K562 (cell line): ENCODE results near the gene GTPBP6. TPM values are rescaled to one million over a fixed set of nuclear protein-coding genes. Genes with fewer than 3 reads are reported as not detected.

Source experiments
- ATAC-seq: fragments of 200-7000 bp; cut with Tn5 transposase; 3 replicates; pipeline ENCODE4 v1.9.1; 2020; ENCODE audit warnings: moderate library complexity
- BruUV-seq: library from RNA; stranded (reverse); fragments of 400-500 nt; replicated peaks from 2 replicates; lab custom pipeline; 2021; lab: Mats Ljungman, UMichigan
- CTCF ChIA-PET: fragments of 300-600 bp; formaldehyde crosslinking; extraction: SDS; loops from one replicate; lab custom pipeline; 2021; ENCODE audit warnings: low intra/inter-chr PET ratio; lab: Yijun Ruan, JAX
- POLR2A ChIA-PET: fragments of 300-600, 350-650 bp; sonication (Branson Sonifier 250); formaldehyde crosslinking; extraction: SDS; loops from one replicate; lab custom pipeline; 2021; ENCODE audit warnings: antibody characterized with exemption, inconsistent platforms; lab: Yijun Ruan, JAX
- DNase-seq, 4 experiments: peaks; one replicate each; pipeline versions ENCODE4 v3.0.0 to v3.0.0-alpha.2; 2011 to 2018; ENCODE audit warnings: low spot score in 3 of 4, mixed read lengths in 3 of 4; ENCODE audit errors: extremely low read depth in 1 of 4
- FAIRE-seq: peaks from 2 replicates; lab custom pipeline; 2011; peaks lifted over from hg19 to GRCh38; lab: Jason Lieb, UNC
- H2AFZ ChIP-seq: 2 replicates; pipeline ENCODE4 v1.6.0; 2011; ENCODE audit warnings: low read depth, low read length, control low read depth, inconsistent platforms
- H3K27ac ChIP-seq: fragments of 200-600 bp; 3 replicates; pipeline ENCODE4 v1.8.0; 2011; ENCODE audit warnings: low read depth, mild to moderate bottlenecking, control low read depth, inconsistent platforms, low read length, moderate library complexity, mixed read lengths; ENCODE audit errors: extremely low read depth
- H3K27me3 ChIP-seq, 2 experiments: fragments of 300-600 bp in 1 of 2; 2 replicates in 1 of 2; 3 replicates in 1 of 2; pipeline versions ENCODE4 v1.6.0 to v1.8.0; 2011; ENCODE audit warnings: inconsistent platforms in 2 of 2, low read length in 2 of 2, mild to moderate bottlenecking in 1 of 2, mixed read lengths in 1 of 2, moderate library complexity in 1 of 2; ENCODE audit not compliant: control insufficient read depth in 2 of 2, insufficient read depth in 2 of 2
- H3K36me3 ChIP-seq: fragments of 300-600 bp; 3 replicates; pipeline ENCODE4 v1.8.0; 2011; ENCODE audit warnings: mild to moderate bottlenecking, low read length, inconsistent platforms; ENCODE audit not compliant: control insufficient read depth, insufficient read depth
- H3K4me1 ChIP-seq, 2 experiments: fragments of 200-600 bp in 1 of 2; replicated peaks in 1 of 2; 2 replicates in 1 of 2; 3 replicates in 1 of 2; pipeline versions ENCODE4 v1.5.1 to v1.8.0; 2011; ENCODE audit warnings: inconsistent platforms in 2 of 2, low read length in 2 of 2, mild to moderate bottlenecking in 1 of 2, mixed read lengths in 1 of 2, moderate library complexity in 1 of 2; ENCODE audit not compliant: control insufficient read depth in 2 of 2, insufficient read depth in 2 of 2
- H3K4me2 ChIP-seq: 2 replicates; pipeline ENCODE4 v1.6.1; 2011; ENCODE audit warnings: low read length, control low read depth, inconsistent platforms, mixed read lengths; ENCODE audit not compliant: insufficient read depth
- H3K4me3 ChIP-seq: fragments of 200-600 bp; sonication (generic), shearing (Covaris generic); 2 replicates; pipeline ENCODE4 v1.5.1; 2016; ENCODE audit warnings: control low read depth, inconsistent platforms
- H3K79me2 ChIP-seq: fragments of 200-600 bp; 3 replicates; pipeline ENCODE4 v1.8.0; 2011; ENCODE audit warnings: low read length, inconsistent platforms; ENCODE audit not compliant: control insufficient read depth, insufficient read depth
- H3K9ac ChIP-seq, 2 experiments: 2 replicates each; pipeline versions ENCODE4 v1.6.0 to v1.6.1; 2011; ENCODE audit warnings: low read depth in 2 of 2, low read length in 2 of 2, control low read depth in 1 of 2, inconsistent platforms in 1 of 2, mild to moderate bottlenecking in 1 of 2, mixed read lengths in 1 of 2; ENCODE audit not compliant: insufficient read depth in 1 of 2
- H3K9me1 ChIP-seq: one replicate; pipeline ENCODE4 v1.6.0; 2011; ENCODE audit warnings: inconsistent platforms, mild to moderate bottlenecking, low read length, moderate library complexity; ENCODE audit not compliant: control insufficient read depth, insufficient read depth
- H3K9me3 ChIP-seq: replicated peaks from 2 replicates; pipeline ENCODE4 v1.5.1; 2011; ENCODE audit warnings: low read depth, low read length, inconsistent platforms; ENCODE audit not compliant: control insufficient read depth, insufficient read depth
- H4K20me1 ChIP-seq: replicated peaks from 2 replicates; pipeline ENCODE4 v1.6.1; 2011; ENCODE audit warnings: low read length, inconsistent platforms, mixed read lengths; ENCODE audit not compliant: control insufficient read depth, insufficient read depth
- CCAR2 ChIP-seq: fragments of 200-400 bp; formaldehyde crosslinking; IDR thresholded peaks from 2 replicates; pipeline ENCODE4 v1.6.1; 2017; ENCODE audit warnings: mild to moderate bottlenecking, low read depth, low read length
- EP400 ChIP-seq: fragments of 450-650 bp; IDR thresholded peaks from 2 replicates; pipeline ENCODE4 v1.6.1; 2017; ENCODE audit warnings: antibody characterized with exemption, mild to moderate bottlenecking, moderate library complexity
- FOSL1 ChIP-seq: fragments of 200-800 bp; sonication (Bioruptor generic); conservative IDR thresholded peaks from 2 replicates; pipeline ENCODE4 v1.6.1; 2016; ENCODE audit warnings: missing genetic modification characterization, missing compliant biosample characterization
- HDAC2 ChIP-seq: fragments of 450-650 bp; IDR thresholded peaks from 2 replicates; pipeline ENCODE4 v1.6.1; 2016; ENCODE audit warnings: mild to moderate bottlenecking
- JUND ChIP-seq, 2 experiments: IDR thresholded peaks; 2 replicates in 1 of 2; 3 replicates in 1 of 2; pipeline ENCODE4 v1.6.1; 2011; ENCODE audit warnings: borderline replicate concordance in 2 of 2, low read depth in 2 of 2, low read length in 2 of 2, improper control_type of control experiment in 1 of 2, missing biosample characterization in 1 of 2, missing genetic modification characterization in 1 of 2, missing genetic modification reagents in 1 of 2
- LCOR ChIP-seq: sonication (generic); formaldehyde crosslinking; IDR thresholded peaks from 2 replicates; pipeline ENCODE4 v1.8.0; 2022; ENCODE audit warnings: mild to moderate bottlenecking, missing genetic modification reagents
- NR2C1 ChIP-seq, 2 experiments: fragments of 450-650 bp; IDR thresholded peaks; 2 replicates each; pipeline ENCODE4 v1.6.1; 2017; ENCODE audit warnings: mild to moderate bottlenecking in 2 of 2, antibody characterized with exemption in 1 of 2, inconsistent platforms in 1 of 2, missing compliant biosample characterization in 1 of 2, missing genetic modification characterization in 1 of 2
- NR4A1 ChIP-seq, 2 experiments: fragments of 250-450 bp in 1 of 2; fragments of 450-650 bp in 1 of 2; sonication (Bioruptor Pico) in 1 of 2; IDR thresholded peaks; 2 replicates each; pipeline versions ENCODE4 v1.4.0 to v1.6.1; 2016 to 2020; ENCODE audit warnings: mild to moderate bottlenecking in 2 of 2, missing compliant biosample characterization in 1 of 2, missing genetic modification characterization in 1 of 2, moderate library complexity in 1 of 2
- ZNF347 ChIP-seq: fragments of 450-650 bp; formaldehyde crosslinking; IDR thresholded peaks from 2 replicates; pipeline ENCODE4 v1.4.0; 2020; ENCODE audit warnings: low read depth, mild to moderate bottlenecking, moderate library complexity
- WGBS: fragments of 100-300 bp; shearing (Covaris generic); methylation state at CpG from one replicate; pipeline ENCODE4 v1.1.6; 2016; ENCODE audit warnings: low coverage, mixed read lengths; ENCODE audit not compliant: insufficient coverage; ENCODE audit errors: missing lambda C conversion rate; 5-methylcytosine and 5-hydroxymethylcytosine counted together
- in situ Hi-C: fragments of 300-500 bp; cut with MboI; formaldehyde crosslinking; loops from 4 replicates; pipeline ENCODE4 v1.15.0; 2018; ENCODE audit warnings: inconsistent platforms, mixed read lengths
- intact Hi-C: fragments of 100-400 bp; cut with micrococcal nuclease; formaldehyde crosslinking; loops from 2 replicates; pipeline ENCODE4 v1.14.2; 2022
- polyA plus RNA-seq, 8 experiments: library from polyadenylated mRNA; depleted of rRNA in 4 of 8; stranded (reverse) in 5 of 8; unstranded in 3 of 8; fragments of >200 nt; fragmentation: Nextera tagmentation in 2 of 8; fragmentation: Illumina TruSeq in 1 of 8; extraction: Ambion mirVana in 2 of 8; extraction: Trizol in 1 of 8; gene quantifications; 2 replicates each; pipeline versions ENCODE4 v1.2.1 to v1.2.3, GENCODE V29; 2011 to 2014; ENCODE audit warnings: inconsistent platforms in 1 of 8, missing spikeins in 1 of 8
- total RNA-seq, 7 experiments: library from RNA; depleted of rRNA in 6 of 7; stranded (reverse); fragments of >200 nt in 6 of 7; fragmentation: Illumina TruSeq in 2 of 7; extraction: Trizol in 2 of 7; gene quantifications; 2 replicates each; pipeline versions ENCODE4 v1.2.1 to v1.2.3, GENCODE V29; 2011 to 2021; ENCODE audit warnings: low replicate concordance in 1 of 7
- TF ChIP-seq, protein P1 (sequence below): fragments of 450-650 bp; formaldehyde crosslinking; IDR thresholded peaks from 2 replicates; pipeline ENCODE4 v1.4.0; 2020; ENCODE audit warnings: mild to moderate bottlenecking, moderate library complexity
- TF ChIP-seq, protein P2 (sequence below): fragments of 250-450 bp; sonication (Bioruptor Pico); IDR thresholded peaks from 2 replicates; pipeline ENCODE4 v1.5.1; 2021; ENCODE audit warnings: mild to moderate bottlenecking
- TF ChIP-seq, protein P3 (sequence below), 2 experiments: IDR thresholded peaks; 2 replicates each; pipeline ENCODE4 v1.6.1; 2012; ENCODE audit warnings: improper control_type of control experiment in 2 of 2, low read depth in 2 of 2, low read length in 2 of 2, borderline replicate concordance in 1 of 2
- TF ChIP-seq, protein P4 (sequence below): fragments of 250-450 bp; sonication (Bioruptor Pico); IDR thresholded peaks from 2 replicates; pipeline ENCODE4 v1.5.0; 2020; ENCODE audit warnings: mild to moderate bottlenecking

GTPBP6 gene
- total and polyA plus RNA-seq, 9 of the 15 experiments (the other 6 are each of a cell fraction or from before 2014, with no cell fraction given), result 0.24 to 35.2 (median 8.0) TPM

DNA sequence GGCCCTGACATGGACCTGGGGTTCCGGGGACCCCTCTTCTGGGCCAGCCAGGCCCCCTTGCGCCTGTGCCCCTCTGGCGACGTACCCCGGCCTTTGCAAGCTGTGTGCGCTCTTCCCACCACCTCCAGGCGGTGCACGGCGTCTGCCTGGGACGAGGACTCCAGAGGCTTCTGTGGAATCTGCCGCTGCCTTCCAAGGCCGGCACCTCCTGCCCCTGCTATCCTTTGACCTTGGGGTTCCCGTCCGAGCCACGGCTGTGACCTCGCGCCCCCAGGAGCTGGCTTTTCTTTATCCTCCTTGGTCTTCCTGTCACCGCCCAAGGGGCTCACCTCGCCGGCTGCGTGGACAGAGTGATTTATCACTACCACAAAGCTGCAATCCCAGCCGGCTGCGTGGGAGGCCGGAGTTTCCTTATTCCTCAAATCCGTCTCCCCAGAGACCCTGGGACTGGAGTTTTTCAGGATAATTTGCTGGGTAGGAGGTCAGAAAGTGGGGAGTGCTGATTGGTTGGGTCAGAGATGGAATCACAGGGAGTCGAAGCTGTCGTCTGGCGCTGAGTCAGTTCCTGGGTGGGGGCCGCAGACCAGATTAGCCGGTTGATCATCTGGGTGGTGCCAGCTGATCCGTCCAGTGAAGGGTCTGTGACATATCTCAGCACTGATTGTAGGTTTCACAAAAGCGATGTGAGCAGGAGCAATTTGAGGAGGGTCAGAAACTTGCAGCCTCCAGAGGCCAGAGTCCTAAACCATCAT, 57.3 kb downstream of the GTPBP6 start:
- Histone ChIP-seq H4K20me1 (0 out of 2 replicates have a peak, but pooled peaks cover 5% of the 10 kb centered on the region), H3K9me1 (no peaks in the 10 kb centered on the region), H3K79me2 (no peaks in the 10 kb centered on the region), H3K9ac (peak overlapping the region in 1 of 2 experiments; percentile 52; a peak in 2 of 4 replicates), H3K27me3 (no peaks in the 10 kb centered on the region), H3K27ac (no peak overlapping the region), H3K4me3 (no peak overlapping the region), H3K9me3 (no peaks in the 10 kb centered on the region), H2AFZ (no peak overlapping the region), H3K4me2 (no peak overlapping the region), H3K4me1 (peaks cover 9 to 20% of the 10 kb centered on the region in 2 experiments), H3K36me3 (no peaks in the 10 kb centered on the region)
- DNase-seq (peak in 2 of 4 experiments; percentile 14 to 28), FAIRE-seq (no peak), ATAC-seq (peak; percentile 68)
- ChIA-PET POLR2A (no interaction called here), CTCF (no interaction called here)
- in situ Hi-C loops (no loop called here), intact Hi-C loops (no loop called here)
- 1% methylated on average over 16 of the region's 32 CpGs for WGBS
- no TSS peak for BruUV-seq
- no peak for TF ChIP-seq LCOR (CRISPR knock-in tag)
- TF ChIP-seq HDAC2, result 0 out of 2 replicates have a peak, but pooled peaks have one; percentile 34
- peak; percentile 50 for TF ChIP-seq FOSL1 (tag)
- TF ChIP-seq EP400, result no peak
- TF ChIP-seq NR2C1 (IDR thresholded peaks at IDR 0.05), result no peak
- peak; percentile 53 for TF ChIP-seq NR2C1 (tag; IDR thresholded peaks at IDR 0.05)
- TF ChIP-seq ZNF347 (CRISPR knock-in tag), result no peak
- no peak for TF ChIP-seq NR4A1 (CRISPR knock-in tag; IDR thresholded peaks at IDR 0.05)
- TF ChIP-seq NR4A1 (tag; IDR thresholded peaks at IDR 0.05), result no peak
- TF ChIP-seq, protein P1, sequence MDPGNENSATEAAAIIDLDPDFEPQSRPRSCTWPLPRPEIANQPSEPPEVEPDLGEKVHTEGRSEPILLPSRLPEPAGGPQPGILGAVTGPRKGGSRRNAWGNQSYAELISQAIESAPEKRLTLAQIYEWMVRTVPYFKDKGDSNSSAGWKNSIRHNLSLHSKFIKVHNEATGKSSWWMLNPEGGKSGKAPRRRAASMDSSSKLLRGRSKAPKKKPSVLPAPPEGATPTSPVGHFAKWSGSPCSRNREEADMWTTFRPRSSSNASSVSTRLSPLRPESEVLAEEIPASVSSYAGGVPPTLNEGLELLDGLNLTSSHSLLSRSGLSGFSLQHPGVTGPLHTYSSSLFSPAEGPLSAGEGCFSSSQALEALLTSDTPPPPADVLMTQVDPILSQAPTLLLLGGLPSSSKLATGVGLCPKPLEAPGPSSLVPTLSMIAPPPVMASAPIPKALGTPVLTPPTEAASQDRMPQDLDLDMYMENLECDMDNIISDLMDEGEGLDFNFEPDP (CRISPR knock-in tag), result no peak
- TF ChIP-seq, protein P2, sequence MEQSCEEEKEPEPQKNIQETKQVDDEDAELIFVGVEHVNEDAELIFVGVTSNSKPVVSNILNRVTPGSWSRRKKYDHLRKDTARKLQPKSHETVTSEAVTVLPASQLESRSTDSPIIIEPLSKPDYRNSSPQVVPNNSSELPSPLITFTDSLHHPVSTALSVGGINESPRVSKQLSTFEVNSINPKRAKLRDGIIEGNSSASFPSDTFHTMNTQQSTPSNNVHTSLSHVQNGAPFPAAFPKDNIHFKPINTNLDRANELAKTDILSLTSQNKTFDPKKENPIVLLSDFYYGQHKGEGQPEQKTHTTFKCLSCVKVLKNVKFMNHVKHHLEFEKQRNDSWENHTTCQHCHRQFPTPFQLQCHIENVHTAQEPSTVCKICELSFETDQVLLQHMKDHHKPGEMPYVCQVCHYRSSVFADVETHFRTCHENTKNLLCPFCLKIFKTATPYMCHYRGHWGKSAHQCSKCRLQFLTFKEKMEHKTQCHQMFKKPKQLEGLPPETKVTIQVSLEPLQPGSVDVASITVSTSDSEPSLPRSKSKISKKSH (CRISPR knock-in tag), result no peak
- TF ChIP-seq, protein P3, sequence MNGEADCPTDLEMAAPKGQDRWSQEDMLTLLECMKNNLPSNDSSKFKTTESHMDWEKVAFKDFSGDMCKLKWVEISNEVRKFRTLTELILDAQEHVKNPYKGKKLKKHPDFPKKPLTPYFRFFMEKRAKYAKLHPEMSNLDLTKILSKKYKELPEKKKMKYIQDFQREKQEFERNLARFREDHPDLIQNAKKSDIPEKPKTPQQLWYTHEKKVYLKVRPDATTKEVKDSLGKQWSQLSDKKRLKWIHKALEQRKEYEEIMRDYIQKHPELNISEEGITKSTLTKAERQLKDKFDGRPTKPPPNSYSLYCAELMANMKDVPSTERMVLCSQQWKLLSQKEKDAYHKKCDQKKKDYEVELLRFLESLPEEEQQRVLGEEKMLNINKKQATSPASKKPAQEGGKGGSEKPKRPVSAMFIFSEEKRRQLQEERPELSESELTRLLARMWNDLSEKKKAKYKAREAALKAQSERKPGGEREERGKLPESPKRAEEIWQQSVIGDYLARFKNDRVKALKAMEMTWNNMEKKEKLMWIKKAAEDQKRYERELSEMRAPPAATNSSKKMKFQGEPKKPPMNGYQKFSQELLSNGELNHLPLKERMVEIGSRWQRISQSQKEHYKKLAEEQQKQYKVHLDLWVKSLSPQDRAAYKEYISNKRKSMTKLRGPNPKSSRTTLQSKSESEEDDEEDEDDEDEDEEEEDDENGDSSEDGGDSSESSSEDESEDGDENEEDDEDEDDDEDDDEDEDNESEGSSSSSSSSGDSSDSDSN (IDR thresholded peaks at IDR 0.05; ENCODE audit: borderline replicate concordance in 1 of 2, low read depth in 2 of 2, low read length in 2 of 2), result no peak
- TF ChIP-seq, protein P4, sequence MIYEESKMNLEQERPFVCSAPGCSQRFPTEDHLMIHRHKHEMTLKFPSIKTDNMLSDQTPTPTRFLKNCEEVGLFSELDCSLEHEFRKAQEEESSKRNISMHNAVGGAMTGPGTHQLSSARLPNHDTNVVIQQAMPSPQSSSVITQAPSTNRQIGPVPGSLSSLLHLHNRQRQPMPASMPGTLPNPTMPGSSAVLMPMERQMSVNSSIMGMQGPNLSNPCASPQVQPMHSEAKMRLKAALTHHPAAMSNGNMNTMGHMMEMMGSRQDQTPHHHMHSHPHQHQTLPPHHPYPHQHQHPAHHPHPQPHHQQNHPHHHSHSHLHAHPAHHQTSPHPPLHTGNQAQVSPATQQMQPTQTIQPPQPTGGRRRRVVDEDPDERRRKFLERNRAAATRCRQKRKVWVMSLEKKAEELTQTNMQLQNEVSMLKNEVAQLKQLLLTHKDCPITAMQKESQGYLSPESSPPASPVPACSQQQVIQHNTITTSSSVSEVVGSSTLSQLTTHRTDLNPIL, result no peak
- no peak for TF ChIP-seq CCAR2
- TF ChIP-seq JUND (IDR thresholded peaks at IDR 0.05; ENCODE audit: borderline replicate concordance, low read depth, low read length), result peak; percentile 35; the same call in 1 of the 2 replicates
- TF ChIP-seq JUND (tag; IDR thresholded peaks at IDR 0.05; ENCODE audit: borderline replicate concordance, low read depth, low read length), result peak; percentile 39; the same call in 1 of the 3 replicates
